HCT116 (cell line): ENCODE measurements around the gene NOP53. TPM values are rescaled to one million over a fixed set of nuclear protein-coding genes. Genes with fewer than 3 reads are reported as not detected.

ENCODE experiments used
- ATAC-seq: fragments of 200-7000 bp; cut with Tn5 transposase; 2 replicates; pipeline ENCODE4 v1.9.1; 2020; ENCODE audit warnings: mild to moderate bottlenecking, moderate library complexity
- BruUV-seq: library from RNA; stranded (reverse); fragments of 400-500 nt; replicated peaks from 2 replicates; lab custom pipeline; 2021; lab: Mats Ljungman, UMichigan
- CTCF ChIA-PET: fragments of 300-600 bp; sonication (Branson Sonifier 250); formaldehyde crosslinking; loops from one replicate; lab custom pipeline; 2021; ENCODE audit warnings: antibody characterized with exemption; lab: Charles Lee
- POLR2A ChIA-PET: fragments of 300-600, 350-600 bp; sonication (Branson Sonifier 250); formaldehyde crosslinking; loops from one replicate; lab custom pipeline; 2021; ENCODE audit warnings: antibody characterized with exemption; lab: Charles Lee
- RAD21 ChIA-PET, 2 experiments: fragments of 300-600 bp; sonication (Branson Sonifier 250); formaldehyde crosslinking; loops; one replicate each; lab custom pipeline; 2023; ENCODE audit warnings: low total read pairs in 2 of 2; ENCODE audit not compliant: uncharacterized antibody in 2 of 2, unreplicated experiment in 2 of 2, low non-redundant PET in 1 of 2; lab: Charles Lee
- DNase-seq: peaks from one replicate; pipeline ENCODE4 v3.0.0-alpha.2; 2010; ENCODE audit warnings: low read depth, low spot score
- H2AFZ ChIP-seq: fragments of 200-600 bp; shearing (Covaris generic), sonication (generic); 2 replicates; pipeline ENCODE4 v1.6.1; 2017; ENCODE audit warnings: low read depth, mixed run types, mixed read lengths, antibody characterized with exemption, low read length; ENCODE audit not compliant: poor library complexity, severe bottlenecking
- H3K27ac ChIP-seq: 2 replicates; pipeline ENCODE4 v1.5.1; 2012; ENCODE audit warnings: low read depth, low read length
- H3K27me3 ChIP-seq: fragments of 200-600 bp; sonication (generic); 2 replicates; pipeline ENCODE4 v1.6.1; 2016; ENCODE audit warnings: mixed run types, low read length, mixed read lengths; ENCODE audit not compliant: insufficient read depth
- H3K36me3 ChIP-seq, 2 experiments: fragments of 200-500 bp in 1 of 2; fragments of 200-600 bp in 1 of 2; sonication (Bioruptor generic) in 1 of 2; sonication (generic) in 1 of 2; 2 replicates each; pipeline versions ENCODE4 v1.5.1 to v1.6.1; 2014 to 2016; ENCODE audit warnings: low read length in 2 of 2, inconsistent platforms in 1 of 2, mixed read lengths in 1 of 2, mixed run types in 1 of 2; ENCODE audit not compliant: insufficient read depth in 2 of 2, control insufficient read depth in 1 of 2
- H3K4me1 ChIP-seq, 2 experiments: fragments of 200-600 bp in 1 of 2; sonication (generic) in 1 of 2; 2 replicates each; pipeline versions ENCODE4 v1.5.1 to v1.6.1; 2012 to 2017; ENCODE audit warnings: low read length in 2 of 2, inconsistent platforms in 1 of 2, mild to moderate bottlenecking in 1 of 2, mixed read lengths in 1 of 2, mixed run types in 1 of 2, moderate library complexity in 1 of 2; ENCODE audit not compliant: insufficient read depth in 2 of 2, control insufficient read depth in 1 of 2
- H3K4me2 ChIP-seq: fragments of 200-600 bp; sonication (generic); 2 replicates; pipeline ENCODE4 v1.6.1; 2017; ENCODE audit warnings: mixed run types, low read length, mixed read lengths
- H3K4me3 ChIP-seq, 2 experiments: fragments of 200-600 bp in 1 of 2; sonication (generic) in 1 of 2; replicated peaks in 1 of 2; 2 replicates each; pipeline ENCODE4 v1.5.1; 2011 to 2016; ENCODE audit warnings: low read length in 2 of 2, control low read depth in 1 of 2, low read depth in 1 of 2, mild to moderate bottlenecking in 1 of 2, mixed read lengths in 1 of 2, mixed run types in 1 of 2
- H3K79me2 ChIP-seq: fragments of 200-600 bp; sonication (generic); 2 replicates; pipeline ENCODE4 v1.6.1; 2017; ENCODE audit warnings: mild to moderate bottlenecking, mixed run types, low read length, moderate library complexity, mixed read lengths; ENCODE audit not compliant: insufficient read depth
- H3K9ac ChIP-seq: fragments of 200-600 bp; sonication (generic); 2 replicates; pipeline ENCODE4 v1.6.1; 2016; ENCODE audit warnings: low read length, mixed read lengths
- H3K9me2 ChIP-seq: fragments of 200-600 bp; sonication (generic), shearing (Covaris generic); 2 replicates; pipeline ENCODE4 v1.6.1; 2017; ENCODE audit warnings: mixed run types, mild to moderate bottlenecking, moderate library complexity; ENCODE audit not compliant: insufficient read depth
- H3K9me3 ChIP-seq, 2 experiments: fragments of 200-500 bp in 1 of 2; fragments of 200-600 bp in 1 of 2; sonication (Bioruptor generic) in 1 of 2; sonication (generic) in 1 of 2; 2 replicates each; pipeline ENCODE4 v1.6.1; 2014 to 2017; ENCODE audit warnings: low read length in 2 of 2, mixed read lengths in 2 of 2, inconsistent platforms in 1 of 2, low read depth in 1 of 2, mild to moderate bottlenecking in 1 of 2, mixed run types in 1 of 2, moderate library complexity in 1 of 2; ENCODE audit not compliant: control insufficient read depth in 1 of 2, insufficient read depth in 1 of 2
- H4K20me1 ChIP-seq: fragments of 200-600 bp; sonication (generic), shearing (Covaris generic); 2 replicates; pipeline ENCODE4 v1.6.1; 2017; ENCODE audit warnings: mixed run types, mild to moderate bottlenecking, moderate library complexity; ENCODE audit not compliant: insufficient read depth
- CBX3 ChIP-seq: IDR thresholded peaks from 2 replicates; pipeline ENCODE4 v1.6.1; 2012; ENCODE audit warnings: low read depth
- CEBPB ChIP-seq: IDR thresholded peaks from 2 replicates; pipeline ENCODE4 v1.6.1; 2012; ENCODE audit warnings: low read depth
- EZH2phosphoT487 ChIP-seq: fragments of 200-600 bp; IDR thresholded peaks from 2 replicates; pipeline ENCODE4 v1.6.1; 2018; ENCODE audit warnings: antibody characterized with exemption, borderline replicate concordance
- FOSL1 ChIP-seq: IDR thresholded peaks from 2 replicates; pipeline ENCODE4 v1.6.1; 2012; ENCODE audit warnings: low read depth
- JUND ChIP-seq: IDR thresholded peaks from 2 replicates; pipeline ENCODE4 v1.6.1; 2012
- POLR2A ChIP-seq: IDR thresholded peaks from 2 replicates; pipeline ENCODE4 v1.7.0; 2011; ENCODE audit warnings: borderline replicate concordance; ENCODE audit not compliant: insufficient read depth, insufficient read length; ENCODE audit errors: extremely low read depth
- POLR2AphosphoS5 ChIP-seq: IDR thresholded peaks from 2 replicates; pipeline ENCODE4 v1.6.1; 2011; ENCODE audit warnings: mild to moderate bottlenecking, low read depth, low read length, moderate library complexity
- RAD21 ChIP-seq: IDR thresholded peaks from 2 replicates; pipeline ENCODE4 v1.6.1; 2012; ENCODE audit warnings: low read depth, mild to moderate bottlenecking
- SIN3A ChIP-seq: IDR thresholded peaks from 2 replicates; pipeline ENCODE4 v1.6.1; 2012; ENCODE audit warnings: low read depth
- SP1 ChIP-seq: IDR thresholded peaks from 2 replicates; pipeline ENCODE4 v1.6.1; 2012; ENCODE audit warnings: low read depth
- SRF ChIP-seq: IDR thresholded peaks from 2 replicates; pipeline ENCODE4 v1.6.1; 2012; ENCODE audit warnings: low read depth
- YY1 ChIP-seq: IDR thresholded peaks from 2 replicates; pipeline ENCODE4 v1.6.1; 2011; ENCODE audit warnings: low read length, low read depth, moderate library complexity, mild to moderate bottlenecking; ENCODE audit not compliant: insufficient replicate concordance; ENCODE audit errors: extremely low read depth
- ZFX ChIP-seq: fragments of 450-650 bp; IDR thresholded peaks from 2 replicates; pipeline ENCODE4 v1.6.1; 2017
- ZNF274 ChIP-seq: fragments of 200-500 bp; sonication (Bioruptor generic); IDR thresholded peaks from 2 replicates; pipeline ENCODE4 v1.6.1; 2014; ENCODE audit warnings: mild to moderate bottlenecking, low read depth, low read length, inconsistent platforms
- intact Hi-C: fragments of 100-400 bp; cut with micrococcal nuclease; formaldehyde crosslinking; loops from 2 replicates; pipeline ENCODE4 v1.10.0; 2022
- total RNA-seq: library from RNA; stranded (reverse); gene quantifications from one replicate; pipeline ENCODE4 v1.2.1, GENCODE V29; 2021; ENCODE audit not compliant: unreplicated experiment
- TF ChIP-seq, protein P1 (sequence below), 3 experiments: fragments of 200-600 bp in 1 of 3; sonication (generic) in 1 of 3; IDR thresholded peaks in 2 of 3; conservative IDR thresholded peaks in 1 of 3; 2 replicates each; pipeline ENCODE4 v1.5.1; 2012 to 2017; ENCODE audit warnings: low read depth in 2 of 3, low read length in 2 of 3, antibody characterized with exemption in 1 of 3, borderline replicate concordance in 1 of 3, control low read depth in 1 of 3, mild to moderate bottlenecking in 1 of 3, mixed read lengths in 1 of 3, mixed run types in 1 of 3, moderate library complexity in 1 of 3; ENCODE audit not compliant: insufficient read depth in 1 of 3
- TF ChIP-seq, protein P2 (sequence below): IDR thresholded peaks from 2 replicates; pipeline ENCODE4 v1.6.1; 2012; ENCODE audit warnings: low read depth
- TF ChIP-seq, protein P3 (sequence below): IDR thresholded peaks from 2 replicates; pipeline ENCODE4 v1.6.1; 2012
- TF ChIP-seq, protein P4 (sequence below): IDR thresholded peaks from 2 replicates; pipeline ENCODE4 v1.6.1; 2011; ENCODE audit warnings: mild to moderate bottlenecking, low read length, moderate library complexity; ENCODE audit not compliant: insufficient replicate concordance; ENCODE audit errors: extremely low read depth

NOP53 gene
- total RNA-seq, 1 experiment from 2014 or later = 322 TPM

DNA sequence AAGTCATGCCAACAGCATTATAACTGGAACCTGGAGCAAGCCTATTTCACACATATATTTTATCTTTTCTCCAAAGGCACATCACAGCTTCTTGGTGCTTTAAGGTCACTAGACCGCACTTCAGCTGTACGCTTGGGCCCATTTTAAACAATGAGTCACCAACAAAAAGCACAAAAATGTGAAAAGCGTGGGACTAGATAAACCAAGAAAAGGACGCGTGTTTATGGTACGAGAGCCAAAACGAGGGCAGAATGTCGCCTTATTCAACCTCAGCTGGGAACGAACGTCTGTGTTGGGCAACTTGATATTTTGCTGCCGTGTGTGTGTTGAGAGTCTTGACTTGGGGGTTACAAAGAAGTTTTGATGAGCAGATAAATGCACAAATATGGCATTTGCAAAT lies 41.3 kb upstream of the NOP53 start:
- peaks cover 2 to 10% of the 10 kb centered on the region in 2 experiments; a peak in 3 of 4 replicates for H3K36me3 ChIP-seq
- no peaks in the 10 kb centered on the region for H3K9me2 ChIP-seq
- no peak overlapping the region for H3K4me3 ChIP-seq
- DNase-seq (no peak), ATAC-seq (no peak)
- BruUV-seq = no TSS peak
- ChIA-PET RAD21 (no interaction called here), CTCF (interaction anchor here (1.6 to 2.3 kb wide), 3 partner anchors 8 to 267 kb away, joined by 7 to 8 read pairs (median 8); no protein-coding TSS in a partner anchor), POLR2A (interaction anchor here (0.7 kb wide), 1 partner anchor 276 kb away, joined by 3 read pairs; no protein-coding TSS in a partner anchor)
- H3K9ac ChIP-seq = no peak overlapping the region
- H3K27me3 ChIP-seq = no peaks in the 10 kb centered on the region
- H3K79me2 ChIP-seq = no peaks in the 10 kb centered on the region
- intact Hi-C loops = no loop called here
- TF ChIP-seq SIN3A = no peak
- TF ChIP-seq, protein P1, sequence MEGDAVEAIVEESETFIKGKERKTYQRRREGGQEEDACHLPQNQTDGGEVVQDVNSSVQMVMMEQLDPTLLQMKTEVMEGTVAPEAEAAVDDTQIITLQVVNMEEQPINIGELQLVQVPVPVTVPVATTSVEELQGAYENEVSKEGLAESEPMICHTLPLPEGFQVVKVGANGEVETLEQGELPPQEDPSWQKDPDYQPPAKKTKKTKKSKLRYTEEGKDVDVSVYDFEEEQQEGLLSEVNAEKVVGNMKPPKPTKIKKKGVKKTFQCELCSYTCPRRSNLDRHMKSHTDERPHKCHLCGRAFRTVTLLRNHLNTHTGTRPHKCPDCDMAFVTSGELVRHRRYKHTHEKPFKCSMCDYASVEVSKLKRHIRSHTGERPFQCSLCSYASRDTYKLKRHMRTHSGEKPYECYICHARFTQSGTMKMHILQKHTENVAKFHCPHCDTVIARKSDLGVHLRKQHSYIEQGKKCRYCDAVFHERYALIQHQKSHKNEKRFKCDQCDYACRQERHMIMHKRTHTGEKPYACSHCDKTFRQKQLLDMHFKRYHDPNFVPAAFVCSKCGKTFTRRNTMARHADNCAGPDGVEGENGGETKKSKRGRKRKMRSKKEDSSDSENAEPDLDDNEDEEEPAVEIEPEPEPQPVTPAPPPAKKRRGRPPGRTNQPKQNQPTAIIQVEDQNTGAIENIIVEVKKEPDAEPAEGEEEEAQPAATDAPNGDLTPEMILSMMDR (IDR thresholded peaks at IDR 0.05 in 2 of 3, conservative IDR thresholded peaks at IDR 0.05 in 1 of 3; ENCODE audit: borderline replicate concordance in 1 of 3, insufficient read depth in 1 of 3, low read depth in 2 of 3, low read length in 2 of 3) = no peak
- TF ChIP-seq, protein P2, sequence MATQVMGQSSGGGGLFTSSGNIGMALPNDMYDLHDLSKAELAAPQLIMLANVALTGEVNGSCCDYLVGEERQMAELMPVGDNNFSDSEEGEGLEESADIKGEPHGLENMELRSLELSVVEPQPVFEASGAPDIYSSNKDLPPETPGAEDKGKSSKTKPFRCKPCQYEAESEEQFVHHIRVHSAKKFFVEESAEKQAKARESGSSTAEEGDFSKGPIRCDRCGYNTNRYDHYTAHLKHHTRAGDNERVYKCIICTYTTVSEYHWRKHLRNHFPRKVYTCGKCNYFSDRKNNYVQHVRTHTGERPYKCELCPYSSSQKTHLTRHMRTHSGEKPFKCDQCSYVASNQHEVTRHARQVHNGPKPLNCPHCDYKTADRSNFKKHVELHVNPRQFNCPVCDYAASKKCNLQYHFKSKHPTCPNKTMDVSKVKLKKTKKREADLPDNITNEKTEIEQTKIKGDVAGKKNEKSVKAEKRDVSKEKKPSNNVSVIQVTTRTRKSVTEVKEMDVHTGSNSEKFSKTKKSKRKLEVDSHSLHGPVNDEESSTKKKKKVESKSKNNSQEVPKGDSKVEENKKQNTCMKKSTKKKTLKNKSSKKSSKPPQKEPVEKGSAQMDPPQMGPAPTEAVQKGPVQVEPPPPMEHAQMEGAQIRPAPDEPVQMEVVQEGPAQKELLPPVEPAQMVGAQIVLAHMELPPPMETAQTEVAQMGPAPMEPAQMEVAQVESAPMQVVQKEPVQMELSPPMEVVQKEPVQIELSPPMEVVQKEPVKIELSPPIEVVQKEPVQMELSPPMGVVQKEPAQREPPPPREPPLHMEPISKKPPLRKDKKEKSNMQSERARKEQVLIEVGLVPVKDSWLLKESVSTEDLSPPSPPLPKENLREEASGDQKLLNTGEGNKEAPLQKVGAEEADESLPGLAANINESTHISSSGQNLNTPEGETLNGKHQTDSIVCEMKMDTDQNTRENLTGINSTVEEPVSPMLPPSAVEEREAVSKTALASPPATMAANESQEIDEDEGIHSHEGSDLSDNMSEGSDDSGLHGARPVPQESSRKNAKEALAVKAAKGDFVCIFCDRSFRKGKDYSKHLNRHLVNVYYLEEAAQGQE = no peak
- no peak for TF ChIP-seq SP1
- TF ChIP-seq ZFX = no peak
- no peak for TF ChIP-seq ZNF274
- no peak for TF ChIP-seq YY1
- TF ChIP-seq POLR2A = no peak
- no peak for TF ChIP-seq CBX3
- no peak for TF ChIP-seq FOSL1
- no peak for TF ChIP-seq CEBPB
- no peak for TF ChIP-seq JUND
- TF ChIP-seq, protein P3, sequence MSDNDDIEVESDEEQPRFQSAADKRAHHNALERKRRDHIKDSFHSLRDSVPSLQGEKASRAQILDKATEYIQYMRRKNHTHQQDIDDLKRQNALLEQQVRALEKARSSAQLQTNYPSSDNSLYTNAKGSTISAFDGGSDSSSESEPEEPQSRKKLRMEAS = no peak
- TF ChIP-seq POLR2AphosphoS5 = no peak
- TF ChIP-seq EZH2phosphoT487 = no peak
- TF ChIP-seq, protein P4, sequence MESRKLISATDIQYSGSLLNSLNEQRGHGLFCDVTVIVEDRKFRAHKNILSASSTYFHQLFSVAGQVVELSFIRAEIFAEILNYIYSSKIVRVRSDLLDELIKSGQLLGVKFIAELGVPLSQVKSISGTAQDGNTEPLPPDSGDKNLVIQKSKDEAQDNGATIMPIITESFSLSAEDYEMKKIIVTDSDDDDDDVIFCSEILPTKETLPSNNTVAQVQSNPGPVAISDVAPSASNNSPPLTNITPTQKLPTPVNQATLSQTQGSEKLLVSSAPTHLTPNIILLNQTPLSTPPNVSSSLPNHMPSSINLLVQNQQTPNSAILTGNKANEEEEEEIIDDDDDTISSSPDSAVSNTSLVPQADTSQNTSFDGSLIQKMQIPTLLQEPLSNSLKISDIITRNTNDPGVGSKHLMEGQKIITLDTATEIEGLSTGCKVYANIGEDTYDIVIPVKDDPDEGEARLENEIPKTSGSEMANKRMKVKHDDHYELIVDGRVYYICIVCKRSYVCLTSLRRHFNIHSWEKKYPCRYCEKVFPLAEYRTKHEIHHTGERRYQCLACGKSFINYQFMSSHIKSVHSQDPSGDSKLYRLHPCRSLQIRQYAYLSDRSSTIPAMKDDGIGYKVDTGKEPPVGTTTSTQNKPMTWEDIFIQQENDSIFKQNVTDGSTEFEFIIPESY = no peak
- TF ChIP-seq RAD21 = no peak
- no peak for TF ChIP-seq SRF
- H2AFZ ChIP-seq = no peak overlapping the region
- no peaks in the 10 kb centered on the region for H3K9me3 ChIP-seq
- H4K20me1 ChIP-seq = no peaks in the 10 kb centered on the region
- no peak overlapping the region for H3K4me2 ChIP-seq
- H3K4me1 ChIP-seq = peaks cover 0 to 13% of the 10 kb centered on the region in 2 experiments; a peak in 2 of 4 replicates
- H3K27ac ChIP-seq = no peak overlapping the region
